DND-41 (cell line): Measurements from ENCODE around the gene NAA20.

ENCODE experiments used
- ATAC-seq: fragments of 200-7000 bp; cut with Tn5 transposase; 3 replicates; pipeline ENCODE4 v1.9.1; 2021; ENCODE audit warnings: low read depth; ENCODE audit not compliant: insufficient read depth
- DNase-seq: peaks from one replicate; pipeline ENCODE4 v3.0.0-alpha.2; 2020
- H2AFZ ChIP-seq: 2 replicates; pipeline ENCODE4 v1.6.0; 2012; ENCODE audit warnings: low read depth, low read length
- H3K27ac ChIP-seq: 2 replicates; pipeline ENCODE4 v1.5.1; 2012; ENCODE audit warnings: low read length, inconsistent platforms
- H3K27me3 ChIP-seq: fragments of 200-600 bp; sonication (generic); 2 replicates; pipeline ENCODE4 v1.6.0; 2012; ENCODE audit warnings: low read length, mild to moderate bottlenecking, inconsistent platforms; ENCODE audit not compliant: insufficient read depth, poor library complexity
- H3K36me3 ChIP-seq: 2 replicates; pipeline ENCODE4 v1.5.1; 2012; ENCODE audit warnings: low read length, inconsistent platforms; ENCODE audit not compliant: insufficient read depth
- H3K4me1 ChIP-seq: 2 replicates; pipeline ENCODE4 v1.5.1; 2012; ENCODE audit warnings: mild to moderate bottlenecking, low read length; ENCODE audit not compliant: insufficient read depth
- H3K4me2 ChIP-seq: 2 replicates; pipeline ENCODE4 v1.6.0; 2012; ENCODE audit warnings: mild to moderate bottlenecking, moderate library complexity, low read length, inconsistent platforms; ENCODE audit not compliant: insufficient read depth
- H3K4me3 ChIP-seq, 2 experiments: fragments of 200-600 bp in 1 of 2; shearing (Covaris generic) in 1 of 2; 2 replicates each; pipeline ENCODE4 v1.5.1; 2012 to 2016; ENCODE audit warnings: inconsistent platforms in 2 of 2, low read length in 2 of 2, mild to moderate bottlenecking in 2 of 2, low read depth in 1 of 2, moderate library complexity in 1 of 2
- H3K79me2 ChIP-seq: 2 replicates; pipeline ENCODE4 v1.6.0; 2012; ENCODE audit warnings: low read length, inconsistent platforms; ENCODE audit not compliant: insufficient read depth
- H3K9ac ChIP-seq: 2 replicates; pipeline ENCODE4 v1.6.0; 2012; ENCODE audit warnings: low read depth, mild to moderate bottlenecking, inconsistent platforms, low read length, moderate library complexity
- H3K9me3 ChIP-seq: 2 replicates; pipeline ENCODE4 v1.5.1; 2012; ENCODE audit warnings: low read length, moderate library complexity, mild to moderate bottlenecking, inconsistent platforms; ENCODE audit not compliant: insufficient read depth, severe bottlenecking
- H4K20me1 ChIP-seq: 2 replicates; pipeline ENCODE4 v1.6.0; 2012; ENCODE audit warnings: low read length; ENCODE audit not compliant: insufficient read depth
- EZH2 ChIP-seq: IDR thresholded peaks from 3 replicates; pipeline ENCODE4 v1.6.1; 2012; ENCODE audit warnings: borderline replicate concordance, low read depth, mild to moderate bottlenecking, moderate library complexity, low read length, inconsistent platforms; ENCODE audit not compliant: severe bottlenecking
- TF ChIP-seq, protein P1 (sequence below): IDR thresholded peaks from 2 replicates; pipeline ENCODE4 v1.5.1; 2012; ENCODE audit warnings: borderline replicate concordance, low read length, moderate library complexity, mild to moderate bottlenecking; ENCODE audit not compliant: poor library complexity, severe bottlenecking; ENCODE audit errors: extremely low read depth

NAA20 gene

DNA sequence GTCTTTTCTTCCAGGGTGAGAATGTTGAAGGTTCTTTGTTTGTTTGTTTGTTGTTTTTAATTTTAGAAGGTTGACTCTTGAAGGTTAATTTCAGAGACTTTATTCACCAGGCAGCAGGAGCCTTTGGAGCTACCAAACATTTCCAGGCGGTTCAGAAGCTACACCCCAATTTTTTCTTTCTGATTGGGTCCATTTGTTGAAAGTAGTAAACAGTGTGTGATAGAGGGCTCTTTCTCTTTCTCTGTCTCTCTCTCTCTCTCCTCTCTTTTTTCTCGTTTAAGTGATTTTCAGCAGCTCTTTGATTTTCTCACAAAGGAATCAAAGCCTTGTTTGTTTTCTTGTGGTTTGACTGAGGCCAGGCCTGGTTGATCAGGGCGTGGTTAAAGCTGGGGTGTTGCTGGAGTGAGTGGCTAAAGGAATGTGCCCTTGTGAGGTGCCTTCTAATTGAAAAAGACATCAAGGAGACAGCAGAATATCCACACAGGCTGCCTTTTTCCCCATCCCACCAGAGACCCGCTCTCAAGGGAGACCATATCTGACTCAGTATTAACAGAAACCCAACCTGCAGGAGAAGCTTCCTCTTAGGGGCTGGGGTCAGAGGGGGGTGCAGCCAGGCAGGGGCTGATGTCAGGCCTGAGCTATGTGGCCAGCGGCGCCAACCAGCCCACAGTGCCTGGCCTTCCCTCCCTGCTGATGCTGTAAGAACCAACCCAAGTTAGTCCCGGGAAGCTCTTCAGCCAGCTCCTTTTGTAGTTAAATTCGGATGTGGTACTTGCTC is 40.4 kb upstream of the NAA20 start:
- Histone ChIP-seq H3K4me1 (no peaks in the 10 kb centered on the region), H3K4me3 (no peak overlapping the region), H2AFZ (no peak overlapping the region), H3K79me2 (no peaks in the 10 kb centered on the region), H3K36me3 (no peaks in the 10 kb centered on the region), H4K20me1 (no peaks in the 10 kb centered on the region), H3K27me3 (peaks cover 9% of the 10 kb centered on the region), H3K9ac (no peak overlapping the region), H3K9me3 (no peaks in the 10 kb centered on the region), H3K27ac (no peak overlapping the region), H3K4me2 (no peak overlapping the region)
- TF ChIP-seq, protein P1, sequence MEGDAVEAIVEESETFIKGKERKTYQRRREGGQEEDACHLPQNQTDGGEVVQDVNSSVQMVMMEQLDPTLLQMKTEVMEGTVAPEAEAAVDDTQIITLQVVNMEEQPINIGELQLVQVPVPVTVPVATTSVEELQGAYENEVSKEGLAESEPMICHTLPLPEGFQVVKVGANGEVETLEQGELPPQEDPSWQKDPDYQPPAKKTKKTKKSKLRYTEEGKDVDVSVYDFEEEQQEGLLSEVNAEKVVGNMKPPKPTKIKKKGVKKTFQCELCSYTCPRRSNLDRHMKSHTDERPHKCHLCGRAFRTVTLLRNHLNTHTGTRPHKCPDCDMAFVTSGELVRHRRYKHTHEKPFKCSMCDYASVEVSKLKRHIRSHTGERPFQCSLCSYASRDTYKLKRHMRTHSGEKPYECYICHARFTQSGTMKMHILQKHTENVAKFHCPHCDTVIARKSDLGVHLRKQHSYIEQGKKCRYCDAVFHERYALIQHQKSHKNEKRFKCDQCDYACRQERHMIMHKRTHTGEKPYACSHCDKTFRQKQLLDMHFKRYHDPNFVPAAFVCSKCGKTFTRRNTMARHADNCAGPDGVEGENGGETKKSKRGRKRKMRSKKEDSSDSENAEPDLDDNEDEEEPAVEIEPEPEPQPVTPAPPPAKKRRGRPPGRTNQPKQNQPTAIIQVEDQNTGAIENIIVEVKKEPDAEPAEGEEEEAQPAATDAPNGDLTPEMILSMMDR, result no peak
- TF ChIP-seq EZH2, result no peak
- ATAC-seq (0 out of 3 replicates have a peak, but pooled peaks have one; percentile 24), DNase-seq (no peak)

DNA sequence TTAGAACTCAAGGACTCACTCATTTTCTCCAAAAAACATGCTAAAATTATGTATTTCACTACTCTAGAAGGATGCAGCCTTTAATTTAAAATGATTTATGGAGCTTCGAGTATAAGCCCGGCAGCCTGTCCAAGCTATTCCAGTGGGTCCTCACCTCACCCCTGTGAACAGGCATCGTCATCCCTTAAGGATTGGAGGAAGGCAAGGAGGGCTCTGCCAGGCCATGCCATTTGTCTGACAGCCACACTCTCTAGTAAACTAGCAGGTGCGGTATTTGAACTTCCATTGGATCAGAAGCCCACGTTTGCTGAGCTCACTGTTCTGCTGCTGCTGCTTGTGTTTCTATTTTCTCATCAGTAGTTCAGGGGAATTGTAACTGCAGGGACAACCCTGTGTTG is 39.8 kb upstream of the NAA20 start:
- H3K79me2 ChIP-seq, result no peaks in the 10 kb centered on the region
- TF ChIP-seq EZH2, result no peak
- TF ChIP-seq, protein P1, result no peak
- H3K4me3 ChIP-seq, result no peak overlapping the region

DNA sequence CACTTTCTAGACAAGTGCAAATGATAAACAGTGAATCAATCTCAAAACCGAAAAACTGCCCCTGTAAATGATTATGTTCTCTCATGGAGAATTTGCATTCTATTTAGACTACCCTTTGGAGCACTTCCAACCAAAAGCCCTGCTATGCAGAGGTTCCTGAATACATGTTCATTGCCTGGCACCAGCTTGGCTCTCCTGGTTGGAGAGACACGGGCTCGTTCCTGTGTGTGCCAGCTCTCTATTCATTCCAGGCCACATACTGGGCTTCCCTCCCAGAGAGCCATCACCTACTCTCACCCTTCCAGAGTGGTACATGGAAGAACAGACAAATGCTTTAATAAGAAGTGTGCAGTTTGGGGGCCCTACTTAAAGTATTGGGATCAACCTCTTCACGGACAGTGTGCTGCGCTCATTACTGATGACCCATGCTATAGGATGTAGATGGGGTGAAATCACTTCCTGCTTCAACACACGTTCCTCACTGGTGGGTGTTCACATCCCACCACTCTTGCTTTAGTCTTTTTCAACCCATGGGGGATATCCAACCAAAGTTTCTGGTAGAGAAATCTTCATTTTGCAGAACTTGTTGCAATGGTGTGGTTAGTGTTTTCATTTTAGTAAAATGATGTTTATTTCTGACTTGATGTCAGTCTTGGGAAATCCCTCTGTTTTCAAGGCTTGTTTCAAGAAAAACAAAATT is 38.5 kb upstream of the NAA20 start:
- no peak overlapping the region for H3K4me3 ChIP-seq
- no peak for TF ChIP-seq EZH2
- TF ChIP-seq, protein P1, result no peak
- no peaks in the 10 kb centered on the region for H3K36me3 ChIP-seq
- peaks cover 13% of the 10 kb centered on the region for H3K27me3 ChIP-seq
- H3K4me2 ChIP-seq, result no peak overlapping the region
- no peak overlapping the region for H2AFZ ChIP-seq
- ATAC-seq (no peak), DNase-seq (no peak)
- no peak overlapping the region for H3K9ac ChIP-seq
- H3K27ac ChIP-seq, result no peak overlapping the region
- no peaks in the 10 kb centered on the region for H3K79me2 ChIP-seq
- no peaks in the 10 kb centered on the region for H3K4me1 ChIP-seq
- 0 out of 2 replicates have a peak, but pooled peaks cover 4% of the 10 kb centered on the region for H4K20me1 ChIP-seq
- H3K9me3 ChIP-seq, result no peaks in the 10 kb centered on the region

More for the DNA sequence above, 39.8 kb upstream of the NAA20 start:
- no peak overlapping the region for H3K4me2 ChIP-seq
- H4K20me1 ChIP-seq, result 0 out of 2 replicates have a peak, but pooled peaks cover under 1% of the 10 kb centered on the region
- DNase-seq, result no peak
- no peaks in the 10 kb centered on the region for H3K36me3 ChIP-seq
- peaks cover 9% of the 10 kb centered on the region for H3K27me3 ChIP-seq
- no peaks in the 10 kb centered on the region for H3K4me1 ChIP-seq
- ATAC-seq, result no peak
- H3K9me3 ChIP-seq, result no peaks in the 10 kb centered on the region
- no peak overlapping the region for H3K9ac ChIP-seq
- no peak overlapping the region for H3K27ac ChIP-seq
- no peak overlapping the region for H2AFZ ChIP-seq
